Retinal pigment epithelial cell (primary cell): ENCODE measurements around the gene NRG3.

Source experiments
- DNase-seq: peaks from one replicate; pipeline ENCODE4 v3.0.0-alpha.2; 2010; ENCODE audit warnings: low read depth
- H3K4me3 ChIP-seq: 2 replicates; pipeline ENCODE4 v1.5.1; 2011; ENCODE audit warnings: mild to moderate bottlenecking, low read length, control low read depth, moderate library complexity
- CTCF ChIP-seq: conservative IDR thresholded peaks from 2 replicates; pipeline ENCODE4 v1.5.1; 2011; ENCODE audit warnings: low read depth, low read length, control low read depth, inconsistent platforms

NRG3 gene

DNA sequence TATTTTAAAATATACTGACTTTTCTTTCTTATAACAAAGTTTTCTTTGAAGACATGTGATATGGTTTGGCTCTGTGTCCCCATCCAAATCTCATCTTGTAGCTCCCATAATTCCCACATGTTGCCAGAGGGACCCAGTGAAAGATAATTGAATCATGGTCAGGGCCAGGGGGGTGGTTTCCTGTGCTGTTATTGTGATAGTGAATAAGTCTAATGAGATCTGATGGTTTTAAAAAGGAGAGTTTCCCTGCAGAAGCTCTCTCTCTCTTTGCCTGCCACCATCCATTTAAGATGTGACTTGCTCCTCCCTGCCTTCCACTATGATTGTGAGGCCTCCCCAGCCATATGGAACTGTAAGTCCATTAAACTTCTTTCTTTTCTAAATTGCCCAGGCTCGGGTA, 768.1 kb downstream of the NRG3 start:
- no peak for TF ChIP-seq CTCF
- H3K4me3 ChIP-seq = no peak overlapping the region
- DNase-seq = no peak

DNA sequence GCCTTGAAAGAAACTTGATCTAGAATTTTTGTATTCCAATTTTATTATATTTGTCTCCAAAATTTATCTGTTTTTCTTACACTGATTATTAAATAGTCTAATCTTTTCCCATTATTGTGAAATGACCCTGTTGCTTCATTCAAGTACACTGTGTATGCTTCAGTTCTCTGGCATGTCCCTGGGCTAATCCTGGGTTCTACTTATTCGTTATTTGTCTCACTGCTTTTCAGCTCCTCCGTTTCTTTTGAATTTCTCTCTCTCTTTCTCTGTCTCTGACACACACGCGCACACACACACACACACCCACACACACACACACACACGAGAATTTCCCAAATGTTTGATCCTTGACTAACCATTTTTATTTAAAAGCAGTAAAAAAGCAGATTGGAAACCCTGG, 768.6 kb downstream of the NRG3 start:
- DNase-seq = no peak
- H3K4me3 ChIP-seq = no peak overlapping the region
- no peak for TF ChIP-seq CTCF

GRCh38 chr10:82645221-82645620, 770.2 kb downstream of the NRG3 start:
- H3K4me3 ChIP-seq = no peak overlapping the region
- no peak for DNase-seq
- no peak for TF ChIP-seq CTCF

- H3K4me3 ChIP-seq = no peak overlapping the region
- DNase-seq = no peak
- no peak for TF ChIP-seq CTCF
Measured at GRCh38 chr10:82653244-82654155, 778.5 kb downstream of the NRG3 start.

DNA sequence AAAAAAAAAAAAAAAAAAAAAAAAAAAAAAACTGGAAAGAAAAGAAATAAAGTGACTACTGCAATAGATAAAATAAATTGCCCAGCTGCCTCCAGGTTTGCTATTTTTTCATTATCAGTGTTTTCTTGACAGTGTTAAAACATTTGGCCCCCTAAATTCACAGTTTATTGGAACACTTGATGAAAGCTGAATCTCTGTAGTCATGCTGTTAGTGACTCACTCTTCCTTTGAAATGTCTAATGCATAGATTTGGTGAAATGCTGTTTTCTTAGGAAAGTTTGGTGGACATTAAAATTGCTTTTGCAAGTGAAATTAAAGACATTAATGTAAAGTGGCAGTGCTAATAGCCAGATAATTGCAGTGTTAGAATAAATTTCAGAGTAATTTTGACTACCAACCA, 785.2 kb downstream of the NRG3 start:
- DNase-seq = no peak
- no peak overlapping the region for H3K4me3 ChIP-seq
- no peak for TF ChIP-seq CTCF

- no peak for TF ChIP-seq CTCF
- no peak for DNase-seq
- H3K4me3 ChIP-seq = no peak overlapping the region
Measured at GRCh38 chr10:82660986-82661385, 786.0 kb downstream of the NRG3 start.

DNA sequence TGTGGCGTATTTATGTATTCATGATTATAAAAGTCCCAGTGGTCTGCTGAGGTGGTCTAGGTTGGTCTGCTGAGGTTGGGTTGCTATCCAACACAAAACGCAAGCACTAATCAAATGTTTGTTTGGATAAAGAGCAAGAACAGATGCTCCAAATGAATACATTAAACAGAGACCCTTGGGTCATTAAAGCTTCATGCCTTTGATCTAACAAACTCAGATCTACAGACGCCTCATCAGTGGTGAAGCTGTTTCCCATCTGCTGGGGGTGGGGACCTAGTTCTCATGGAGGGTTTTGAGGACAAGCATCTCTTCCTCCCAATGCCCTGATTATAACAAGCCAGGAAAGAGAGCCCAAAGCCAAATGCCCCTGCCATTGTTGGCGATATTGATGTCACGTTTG, 786.7 kb downstream of the NRG3 start:
- H3K4me3 ChIP-seq = no peak overlapping the region
- TF ChIP-seq CTCF = no peak

More for the DNA sequence above, 786.7 kb downstream of the NRG3 start:
- no peak for DNase-seq
